H9 (cell line): ENCODE measurements around the gene FCN1. TPM values are rescaled to one million over a fixed set of nuclear protein-coding genes. Genes with fewer than 3 reads are reported as not detected.

ENCODE experiments used
- DNase-seq: peaks from one replicate; pipeline ENCODE4 v3.0.0-alpha.2; 2017
- H2AFZ ChIP-seq: one replicate; pipeline ENCODE4 v1.6.1; 2013; ENCODE audit warnings: mild to moderate bottlenecking, low read length, control low read depth, moderate library complexity
- H2AK5ac ChIP-seq: 2 replicates; pipeline ENCODE4 v1.6.1; 2013; ENCODE audit warnings: low read length, control low read depth, mixed read lengths; ENCODE audit not compliant: insufficient read length
- H2BK120ac ChIP-seq: one replicate; pipeline ENCODE4 v1.6.1; 2013; ENCODE audit warnings: low read depth, mild to moderate bottlenecking, low read length, control low read depth, inconsistent platforms; ENCODE audit not compliant: poor library complexity, severe bottlenecking
- H2BK12ac ChIP-seq: 2 replicates; pipeline ENCODE4 v1.6.1; 2013; ENCODE audit warnings: low read length, control low read depth, mixed read lengths, low read depth; ENCODE audit not compliant: insufficient read length
- H2BK15ac ChIP-seq: 2 replicates; pipeline ENCODE4 v1.6.1; 2013; ENCODE audit warnings: low read depth, low read length, control low read depth
- H2BK20ac ChIP-seq: one replicate; pipeline ENCODE4 v1.6.1; 2013; ENCODE audit warnings: low read depth, mild to moderate bottlenecking, low read length, control low read depth, inconsistent platforms; ENCODE audit not compliant: poor library complexity, severe bottlenecking
- H2BK5ac ChIP-seq: 2 replicates; pipeline ENCODE4 v1.6.1; 2013; ENCODE audit warnings: low read length, control low read depth, mixed read lengths; ENCODE audit not compliant: insufficient read length
- H3K14ac ChIP-seq: 2 replicates; pipeline ENCODE4 v1.6.1; 2013; ENCODE audit warnings: low read length, control low read depth; ENCODE audit not compliant: insufficient read depth
- H3K18ac ChIP-seq: 2 replicates; pipeline ENCODE4 v1.6.1; 2013; ENCODE audit warnings: low read depth, mild to moderate bottlenecking, mixed read lengths, low read length, control low read depth; ENCODE audit not compliant: insufficient read length
- H3K23ac ChIP-seq: 2 replicates; pipeline ENCODE4 v1.6.1; 2013; ENCODE audit warnings: low read length, control low read depth, mixed read lengths, low read depth; ENCODE audit not compliant: insufficient read length
- H3K23me2 ChIP-seq: 2 replicates; pipeline ENCODE4 v1.6.1; 2013; ENCODE audit warnings: low read depth, mild to moderate bottlenecking, mixed read lengths, low read length, control low read depth; ENCODE audit not compliant: insufficient read length, poor library complexity, severe bottlenecking
- H3K27ac ChIP-seq: 2 replicates; pipeline ENCODE4 v1.5.1; 2013; ENCODE audit warnings: low read length, control low read depth, mixed read lengths, low read depth; ENCODE audit not compliant: insufficient read length
- H3K27me3 ChIP-seq: 2 replicates; pipeline ENCODE4 v1.6.1; 2013; ENCODE audit warnings: low read length, control low read depth, inconsistent platforms; ENCODE audit not compliant: insufficient read depth
- H3K4ac ChIP-seq: 2 replicates; pipeline ENCODE4 v1.6.1; 2013; ENCODE audit warnings: low read depth, mild to moderate bottlenecking, control low read depth, inconsistent platforms, low read length, moderate library complexity
- H3K4me1 ChIP-seq: 2 replicates; pipeline ENCODE4 v1.6.1; 2013; ENCODE audit warnings: low read length, control low read depth, inconsistent platforms; ENCODE audit not compliant: insufficient read depth
- H3K4me2 ChIP-seq: 2 replicates; pipeline ENCODE4 v1.6.1; 2013; ENCODE audit warnings: low read length, control low read depth, mixed read lengths; ENCODE audit not compliant: insufficient read length, insufficient read depth
- H3K56ac ChIP-seq: 2 replicates; pipeline ENCODE4 v1.6.1; 2013; ENCODE audit warnings: low read depth, mild to moderate bottlenecking, mixed read lengths, low read length, control low read depth; ENCODE audit not compliant: insufficient read length
- H3K79me1 ChIP-seq: 2 replicates; pipeline ENCODE4 v1.6.1; 2013; ENCODE audit warnings: low read depth, mild to moderate bottlenecking, moderate library complexity, low read length, control low read depth, inconsistent platforms; ENCODE audit not compliant: insufficient read depth, poor library complexity, severe bottlenecking
- H3K79me2 ChIP-seq: 2 replicates; pipeline ENCODE4 v1.6.1; 2013; ENCODE audit warnings: low read length, control low read depth, inconsistent platforms; ENCODE audit not compliant: insufficient read depth
- H3K9ac ChIP-seq: 2 replicates; pipeline ENCODE4 v1.6.1; 2013; ENCODE audit warnings: low read length, control low read depth, mixed read lengths; ENCODE audit not compliant: insufficient read length; ENCODE audit errors: extremely low read depth
- H3K9me3 ChIP-seq: one replicate; pipeline ENCODE4 v1.6.1; 2013; ENCODE audit warnings: low read depth, low read length, inconsistent platforms; ENCODE audit not compliant: control insufficient read depth
- H3T11ph ChIP-seq: one replicate; pipeline ENCODE4 v1.6.1; 2013; ENCODE audit warnings: mild to moderate bottlenecking, low read length, control low read depth, inconsistent platforms
- H4K20me1 ChIP-seq: one replicate; pipeline ENCODE4 v1.6.1; 2013; ENCODE audit not compliant: control insufficient read depth, insufficient read length, insufficient read depth
- H4K5ac ChIP-seq: 2 replicates; pipeline ENCODE4 v1.6.1; 2013; ENCODE audit warnings: low read depth, mild to moderate bottlenecking, mixed read lengths, low read length, control low read depth; ENCODE audit not compliant: insufficient read length
- H4K8ac ChIP-seq: replicated peaks from 2 replicates; pipeline ENCODE4 v1.6.1; 2013; ENCODE audit warnings: low read length, control low read depth, mixed read lengths, low read depth; ENCODE audit not compliant: insufficient read length
- H4K91ac ChIP-seq: 2 replicates; pipeline ENCODE4 v1.6.1; 2013; ENCODE audit warnings: low read depth, mild to moderate bottlenecking, moderate library complexity, mixed read lengths, low read length, control low read depth; ENCODE audit not compliant: insufficient read length
- H3K27ac Mint-ChIP-seq, 3 experiments: 2 replicates in 2 of 3; 3 replicates in 1 of 3; pipeline ENCODE4 v1.8.0; 2020 to 2021; ENCODE audit warnings: mixed read lengths in 3 of 3, mild to moderate bottlenecking in 1 of 3, moderate library complexity in 1 of 3
- H3K27me3 Mint-ChIP-seq: 2 replicates; pipeline ENCODE4 v1.8.0; 2021; ENCODE audit warnings: low read depth, mild to moderate bottlenecking, moderate library complexity, mixed read lengths
- H3K36me3 Mint-ChIP-seq, 3 experiments: 2 replicates in 2 of 3; 3 replicates in 1 of 3; pipeline ENCODE4 v1.8.0; 2020 to 2021; ENCODE audit warnings: low read depth in 3 of 3, mixed read lengths in 3 of 3; ENCODE audit not compliant: insufficient read depth in 1 of 3
- H3K4me1 Mint-ChIP-seq, 2 experiments: 2 replicates each; pipeline ENCODE4 v1.8.0; 2020; ENCODE audit warnings: mixed read lengths in 2 of 2
- H3K4me3 Mint-ChIP-seq, 2 experiments: 2 replicates in 1 of 2; 3 replicates in 1 of 2; pipeline ENCODE4 v1.8.0; 2020 to 2021; ENCODE audit warnings: mild to moderate bottlenecking in 2 of 2, mixed read lengths in 2 of 2, moderate library complexity in 1 of 2
- H3K9me3 Mint-ChIP-seq, 2 experiments: 2 replicates in 1 of 2; 3 replicates in 1 of 2; pipeline ENCODE4 v1.8.0; 2020; ENCODE audit warnings: mild to moderate bottlenecking in 2 of 2, mixed read lengths in 2 of 2, moderate library complexity in 1 of 2
- WGBS: extraction: QIAGEN DNeasy Blood & Tissue Kit; methylation state at CpG from one replicate; pipeline ENCODE4 v1.1.7; 2013; ENCODE audit warnings: missing lambda C conversion rate, low lambda C conversion rate, mixed read lengths; ENCODE audit not compliant: insufficient read length; ENCODE audit errors: extremely low coverage; 5-methylcytosine and 5-hydroxymethylcytosine counted together
- total RNA-seq: library from RNA; stranded (reverse); gene quantifications from 2 replicates; pipeline ENCODE4 v1.2.1, GENCODE V29; 2021
- TF ChIP-seq, protein P1 (sequence below): fragments of 200-600 bp; sonication (generic); conservative IDR thresholded peaks from 3 replicates; pipeline ENCODE4 v1.8.0; 2021; ENCODE audit warnings: antibody characterized with exemption, mild to moderate bottlenecking

The FCN1 gene
- total RNA-seq, 1 experiment from 2014 or later, result not detected

DNA sequence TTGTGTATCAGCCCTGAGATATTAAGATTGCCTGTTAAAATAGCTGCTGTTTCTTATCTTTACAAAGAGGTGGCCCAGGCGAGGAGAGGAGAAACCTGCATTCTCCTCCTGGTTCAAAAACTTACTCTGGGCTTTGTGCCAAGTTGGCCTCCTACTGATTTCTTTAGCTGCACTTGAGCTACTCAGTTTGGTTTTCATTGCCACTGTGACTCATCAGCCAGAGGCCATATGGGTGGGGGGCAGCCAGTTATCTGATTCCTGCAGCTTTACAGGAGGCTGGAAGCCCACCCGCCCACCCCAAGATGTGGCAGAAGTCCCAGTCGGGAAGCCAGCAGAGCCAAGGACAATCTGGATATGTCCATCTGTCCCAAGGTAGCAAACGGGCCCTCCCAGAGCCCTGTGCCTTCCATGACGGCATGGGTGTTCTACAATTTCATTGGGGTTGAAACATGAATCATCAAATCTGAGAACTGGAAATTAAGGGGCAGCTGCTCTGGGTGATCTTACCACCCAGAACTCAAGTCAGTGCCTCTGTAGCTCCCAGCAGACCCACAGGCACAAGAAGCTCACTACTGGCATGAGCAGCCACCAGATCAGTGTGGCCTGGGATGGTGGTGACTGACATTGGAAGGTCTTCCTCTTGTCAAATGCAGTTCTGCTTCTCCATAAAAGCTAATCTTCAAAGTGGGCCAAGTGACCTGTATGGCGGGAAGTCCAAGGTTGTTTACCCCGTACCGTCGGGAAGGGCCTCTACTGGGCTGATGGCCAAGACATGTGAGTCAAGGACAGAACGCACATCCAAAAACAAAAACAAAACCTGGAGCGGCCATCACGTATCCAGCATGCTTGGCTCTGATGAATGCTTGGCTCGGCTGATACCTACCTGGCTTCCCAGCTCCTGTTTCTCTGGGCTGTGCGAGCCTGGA lies 21.5 kb downstream of the FCN1 start:
- Histone ChIP-seq H3K23ac (no peak overlapping the region), H2AK5ac (no peak overlapping the region), H2AFZ (no peak overlapping the region), H2BK20ac (no peak overlapping the region), H3K79me2 (no peaks in the 10 kb centered on the region), H3K4me2 (no peak overlapping the region), H2BK5ac (no peak overlapping the region), H3K4ac (no peak overlapping the region), H3K18ac (no peak overlapping the region), H4K20me1 (no peaks in the 10 kb centered on the region), H3K79me1 (no peaks in the 10 kb centered on the region), H3K23me2 (no peaks in the 10 kb centered on the region), H4K91ac (no peak overlapping the region), H3K56ac (no peak overlapping the region), H3K9ac (no peak overlapping the region), H3K14ac (no peak overlapping the region), H2BK12ac (no peak overlapping the region), H3K4me1 (no peaks in the 10 kb centered on the region), H3T11ph (no peak overlapping the region), H4K8ac (no peak overlapping the region), H3K27ac (no peak overlapping the region), H2BK15ac (no peak overlapping the region), H3K27me3 (no peaks in the 10 kb centered on the region), H3K9me3 (peaks cover 7% of the 10 kb centered on the region), H2BK120ac (no peak overlapping the region), H4K5ac (no peak overlapping the region)
- TF ChIP-seq, protein P1, sequence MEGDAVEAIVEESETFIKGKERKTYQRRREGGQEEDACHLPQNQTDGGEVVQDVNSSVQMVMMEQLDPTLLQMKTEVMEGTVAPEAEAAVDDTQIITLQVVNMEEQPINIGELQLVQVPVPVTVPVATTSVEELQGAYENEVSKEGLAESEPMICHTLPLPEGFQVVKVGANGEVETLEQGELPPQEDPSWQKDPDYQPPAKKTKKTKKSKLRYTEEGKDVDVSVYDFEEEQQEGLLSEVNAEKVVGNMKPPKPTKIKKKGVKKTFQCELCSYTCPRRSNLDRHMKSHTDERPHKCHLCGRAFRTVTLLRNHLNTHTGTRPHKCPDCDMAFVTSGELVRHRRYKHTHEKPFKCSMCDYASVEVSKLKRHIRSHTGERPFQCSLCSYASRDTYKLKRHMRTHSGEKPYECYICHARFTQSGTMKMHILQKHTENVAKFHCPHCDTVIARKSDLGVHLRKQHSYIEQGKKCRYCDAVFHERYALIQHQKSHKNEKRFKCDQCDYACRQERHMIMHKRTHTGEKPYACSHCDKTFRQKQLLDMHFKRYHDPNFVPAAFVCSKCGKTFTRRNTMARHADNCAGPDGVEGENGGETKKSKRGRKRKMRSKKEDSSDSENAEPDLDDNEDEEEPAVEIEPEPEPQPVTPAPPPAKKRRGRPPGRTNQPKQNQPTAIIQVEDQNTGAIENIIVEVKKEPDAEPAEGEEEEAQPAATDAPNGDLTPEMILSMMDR, result no peak
- Mint-ChIP-seq H3K4me1 (no peaks in the 10 kb centered on the region), H3K27me3 (peaks cover 7% of the 10 kb centered on the region), H3K27ac (no peak overlapping the region), H3K36me3 (peaks cover 0 to 18% (median 6%) of the 10 kb centered on the region in 3 experiments; a peak in 4 of 7 replicates), H3K4me3 (no peak overlapping the region), H3K9me3 (peaks cover 24 to 30% of the 10 kb centered on the region in 2 experiments)
- no peak for DNase-seq
- WGBS, result no CpG with 5 or more reads among the region's 14 CpGs
